Measurements from ENCODE around the gene APCDD1.
"Not testable (repeated sequence)": the region's sequence is repeated elsewhere in the genome, so short reads cannot be mapped to it uniquely, and the experiment has no call there.

The APCDD1 gene

DNA sequence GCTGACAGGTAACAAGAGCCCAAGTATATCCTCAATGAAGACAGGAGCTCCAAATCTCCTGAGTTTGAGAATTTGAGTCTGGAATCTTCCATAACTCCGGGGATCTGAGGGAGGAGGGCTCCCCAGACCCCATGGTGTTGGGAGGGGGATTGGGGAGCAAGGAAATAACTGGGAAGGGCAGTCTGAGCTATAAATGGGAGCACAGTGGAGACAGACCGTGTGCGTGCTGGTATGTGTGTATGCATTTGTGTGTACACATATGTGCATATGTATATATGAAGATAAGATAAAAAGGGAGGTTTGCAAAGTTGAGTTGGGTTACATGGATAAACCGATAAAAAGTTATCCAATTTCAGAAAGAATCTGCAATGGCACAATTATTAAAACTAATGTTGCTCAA is 2.3 kb downstream of the APCDD1 start:
- Histone ChIP-seq H3K4me3 (ENCODE audit: low read depth, low read length) (no peak overlapping the region), H3K27me3 (ENCODE audit: control insufficient read depth, insufficient read depth, low read length) (peaks cover 46% of the 10 kb centered on the region), H3K9ac (ENCODE audit: low read depth, low read length) (no peak overlapping the region), H3K9me3 (ENCODE audit: control insufficient read depth, insufficient read depth, low read length) (no peaks in the 10 kb centered on the region), H3K36me3 (ENCODE audit: control insufficient read depth, insufficient read depth, low read length) (no peaks in the 10 kb centered on the region), H3K4me1 (ENCODE audit: control insufficient read depth, insufficient read depth, low read length) (peaks cover 8% of the 10 kb centered on the region)

DNA sequence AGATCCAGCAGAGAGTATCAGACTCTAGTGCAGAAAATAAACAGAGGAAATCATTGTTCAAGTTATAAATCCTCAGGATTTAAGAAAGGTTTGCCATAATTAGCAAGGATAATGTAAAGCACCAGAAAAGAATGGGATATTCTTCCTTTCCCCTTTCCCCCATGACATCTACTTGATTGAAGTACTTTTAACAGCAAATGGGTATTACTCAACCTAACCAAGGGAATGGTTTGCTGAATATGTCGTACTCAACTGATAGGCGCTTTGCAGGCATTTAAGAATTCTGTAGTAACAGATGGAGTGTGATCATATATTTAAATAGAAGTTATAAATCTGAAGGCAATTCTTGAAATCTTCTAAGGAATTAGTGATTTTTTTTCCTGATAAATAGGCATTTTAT is 2.7 kb downstream of the APCDD1 start:
- Histone ChIP-seq H3K9ac (ENCODE audit: low read depth, low read length) (no peak overlapping the region), H3K4me3 (ENCODE audit: low read depth, low read length) (no peak overlapping the region), H3K27me3 (ENCODE audit: control insufficient read depth, insufficient read depth, low read length) (peaks cover 42% of the 10 kb centered on the region), H3K4me1 (ENCODE audit: control insufficient read depth, insufficient read depth, low read length) (peaks cover 8% of the 10 kb centered on the region), H3K9me3 (ENCODE audit: control insufficient read depth, insufficient read depth, low read length) (no peaks in the 10 kb centered on the region), H3K36me3 (ENCODE audit: control insufficient read depth, insufficient read depth, low read length) (no peaks in the 10 kb centered on the region)

GRCh38 chr18:10457767-10458166 is 3.3 kb downstream of the APCDD1 start:
- Histone ChIP-seq H3K9ac (ENCODE audit: low read depth, low read length) (no peak overlapping the region), H3K4me3 (ENCODE audit: low read depth, low read length) (no peak overlapping the region), H3K36me3 (ENCODE audit: control insufficient read depth, insufficient read depth, low read length) (no peaks in the 10 kb centered on the region), H3K9me3 (ENCODE audit: control insufficient read depth, insufficient read depth, low read length) (no peaks in the 10 kb centered on the region), H3K27me3 (ENCODE audit: control insufficient read depth, insufficient read depth, low read length) (peaks cover 38% of the 10 kb centered on the region), H3K4me1 (ENCODE audit: control insufficient read depth, insufficient read depth, low read length) (peaks cover 8% of the 10 kb centered on the region)

DNA sequence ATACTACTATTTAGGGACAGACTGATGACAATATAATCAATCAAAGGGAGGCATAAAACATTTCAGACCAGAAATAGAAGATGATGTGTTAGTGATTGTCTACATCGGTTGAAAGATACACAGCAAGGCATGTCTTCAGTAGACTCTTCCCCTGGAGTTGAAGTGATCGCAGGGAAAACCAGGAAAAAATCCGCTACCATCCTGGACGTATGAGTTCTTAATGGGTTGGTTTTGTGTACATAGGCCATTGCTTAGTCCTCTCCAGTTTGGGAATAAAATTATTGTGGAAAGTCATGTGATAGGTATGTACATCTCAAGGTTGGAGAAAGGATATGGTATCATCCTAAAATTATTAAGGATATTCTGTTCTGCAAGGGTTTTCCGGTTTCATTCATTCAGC is 4.3 kb downstream of the APCDD1 start:
- Histone ChIP-seq H3K9ac (ENCODE audit: low read depth, low read length) (no peak overlapping the region), H3K36me3 (ENCODE audit: control insufficient read depth, insufficient read depth, low read length) (no peaks in the 10 kb centered on the region), H3K4me1 (ENCODE audit: control insufficient read depth, insufficient read depth, low read length) (peaks cover 8% of the 10 kb centered on the region), H3K27me3 (ENCODE audit: control insufficient read depth, insufficient read depth, low read length) (peaks cover 34% of the 10 kb centered on the region), H3K9me3 (ENCODE audit: control insufficient read depth, insufficient read depth, low read length) (no peaks in the 10 kb centered on the region), H3K4me3 (ENCODE audit: low read depth, low read length) (no peak overlapping the region)

GRCh38 chr18:10459587-10459986 is 5.2 kb downstream of the APCDD1 start:
- H3K27me3 ChIP-seq (ENCODE audit: control insufficient read depth, insufficient read depth, low read length) = peaks cover 35% of the 10 kb centered on the region
- H3K4me3 ChIP-seq (ENCODE audit: low read depth, low read length) = no peak overlapping the region
- peaks cover 10% of the 10 kb centered on the region for H3K4me1 ChIP-seq (ENCODE audit: control insufficient read depth, insufficient read depth, low read length)

DNA sequence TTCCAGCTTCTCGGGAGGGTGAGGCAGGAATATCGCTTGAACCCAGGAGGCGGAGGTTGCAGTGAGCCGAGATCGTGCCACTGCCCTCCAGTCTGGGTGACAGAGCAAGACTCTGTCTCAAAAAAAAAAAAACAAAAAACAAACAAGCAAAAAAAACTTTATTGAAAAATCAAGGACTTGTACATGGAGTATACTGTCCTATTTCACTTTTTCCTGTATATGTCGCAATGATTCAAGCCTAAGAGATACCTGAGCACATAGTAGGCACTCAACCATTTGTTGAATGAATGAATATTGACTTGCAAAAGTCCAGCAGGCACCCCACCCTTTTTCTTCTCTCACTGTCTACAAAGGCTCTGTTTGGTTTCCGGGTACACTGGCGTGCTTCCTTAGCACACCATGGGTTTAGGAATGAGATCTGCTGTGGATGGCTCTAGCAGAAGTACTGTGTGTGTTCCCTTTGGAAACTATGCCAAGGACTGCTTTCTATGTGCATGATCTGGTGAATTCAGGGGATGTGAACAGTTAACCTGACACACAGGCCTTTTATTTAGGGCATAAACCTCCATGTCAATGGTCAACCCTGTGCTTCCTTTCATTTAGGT is 6.1 kb downstream of the APCDD1 start:
- no peaks in the 10 kb centered on the region for H3K36me3 ChIP-seq (ENCODE audit: control insufficient read depth, insufficient read depth, low read length)
- H3K9me3 ChIP-seq (ENCODE audit: control insufficient read depth, insufficient read depth, low read length) = no peaks in the 10 kb centered on the region
- H3K27me3 ChIP-seq (ENCODE audit: control insufficient read depth, insufficient read depth, low read length) = peaks cover 30% of the 10 kb centered on the region
- no peak overlapping the region for H3K4me3 ChIP-seq (ENCODE audit: low read depth, low read length)
- peaks cover 8% of the 10 kb centered on the region for H3K4me1 ChIP-seq (ENCODE audit: control insufficient read depth, insufficient read depth, low read length)
- no peak overlapping the region for H3K9ac ChIP-seq (ENCODE audit: low read depth, low read length)

More at GRCh38 chr18:10459587-10459986, 5.2 kb downstream of the APCDD1 start:
- Histone ChIP-seq H3K9me3 (ENCODE audit: control insufficient read depth, insufficient read depth, low read length) (no peaks in the 10 kb centered on the region), H3K36me3 (ENCODE audit: control insufficient read depth, insufficient read depth, low read length) (no peaks in the 10 kb centered on the region), H3K9ac (ENCODE audit: low read depth, low read length) (no peak overlapping the region)

DNA sequence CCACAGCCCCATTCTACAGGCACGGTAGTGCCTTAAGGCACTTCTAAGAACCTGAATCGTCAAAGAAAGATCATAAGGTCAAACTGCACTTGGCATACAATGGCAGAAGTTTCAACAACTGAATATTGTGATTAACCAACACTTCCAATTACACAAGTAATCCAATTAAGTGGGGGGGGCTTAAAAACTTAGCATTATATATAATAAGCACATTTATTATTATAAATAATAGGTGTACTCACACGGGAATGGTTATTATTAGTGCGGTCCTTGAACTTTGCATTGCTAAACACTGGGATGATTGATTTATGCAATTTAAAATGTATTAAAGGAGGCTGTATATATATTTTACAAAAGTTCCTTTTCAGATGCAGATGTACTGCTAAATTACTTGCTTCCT is 7.6 kb downstream of the APCDD1 start:
- H3K9me3 ChIP-seq (ENCODE audit: control insufficient read depth, insufficient read depth, low read length) = no peaks in the 10 kb centered on the region
- H3K36me3 ChIP-seq (ENCODE audit: control insufficient read depth, insufficient read depth, low read length) = no peaks in the 10 kb centered on the region
- H3K9ac ChIP-seq (ENCODE audit: low read depth, low read length) = no peak overlapping the region
- peaks cover 15% of the 10 kb centered on the region for H3K27me3 ChIP-seq (ENCODE audit: control insufficient read depth, insufficient read depth, low read length)
- peaks cover 2% of the 10 kb centered on the region for H3K4me1 ChIP-seq (ENCODE audit: control insufficient read depth, insufficient read depth, low read length)
- H3K4me3 ChIP-seq (ENCODE audit: low read depth, low read length) = no peak overlapping the region

DNA sequence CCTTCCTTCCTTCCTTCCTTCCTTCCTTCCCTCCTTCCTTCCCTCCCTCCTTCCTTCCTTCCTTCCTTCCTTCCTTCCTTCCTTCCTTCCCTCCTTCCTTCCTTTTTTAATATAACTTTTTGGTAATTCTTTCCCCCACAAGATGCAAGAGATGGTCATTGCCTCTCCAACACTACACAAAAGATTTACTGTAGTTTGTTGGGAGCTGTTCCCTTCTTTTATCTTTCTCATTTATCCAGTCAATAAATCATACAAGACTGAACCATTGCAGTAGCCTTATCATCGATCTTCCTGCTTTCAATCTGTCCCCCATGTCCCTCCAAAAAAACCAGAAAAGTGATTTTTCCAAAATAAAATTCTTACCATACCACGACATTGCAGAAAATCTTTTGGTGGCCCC is 8.2 kb downstream of the APCDD1 start:
- Histone ChIP-seq H3K9ac (ENCODE audit: low read depth, low read length) (no peak overlapping the region), H3K4me1 (ENCODE audit: control insufficient read depth, insufficient read depth, low read length) (peaks cover 2% of the 10 kb centered on the region), H3K27me3 (ENCODE audit: control insufficient read depth, insufficient read depth, low read length) (peaks cover 9% of the 10 kb centered on the region), H3K36me3 (ENCODE audit: control insufficient read depth, insufficient read depth, low read length) (no peaks in the 10 kb centered on the region), H3K9me3 (ENCODE audit: control insufficient read depth, insufficient read depth, low read length) (no peaks in the 10 kb centered on the region), H3K4me3 (ENCODE audit: low read depth, low read length) (no peak overlapping the region)

DNA sequence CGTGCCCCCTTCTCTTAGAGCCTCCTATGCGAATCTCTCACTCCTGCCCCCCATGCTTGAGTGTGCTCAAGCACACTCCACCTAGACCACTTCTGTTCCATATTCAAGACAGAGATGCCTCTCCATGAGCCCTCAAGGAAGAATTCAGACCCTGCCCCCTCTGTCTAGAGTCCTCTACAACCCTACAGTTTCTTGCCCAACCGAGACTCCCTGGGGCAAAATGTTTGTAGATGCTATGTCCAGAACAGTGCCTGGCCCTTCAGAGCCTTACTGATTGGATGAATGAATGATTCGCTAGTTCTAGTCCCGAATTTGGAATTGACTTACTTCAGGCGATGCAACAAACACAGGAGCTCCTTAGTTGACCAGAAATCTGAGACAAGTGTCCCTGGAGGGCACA is 8.7 kb downstream of the APCDD1 start:
- Histone ChIP-seq H3K9me3 (ENCODE audit: control insufficient read depth, insufficient read depth, low read length) (no peaks in the 10 kb centered on the region), H3K27me3 (ENCODE audit: control insufficient read depth, insufficient read depth, low read length) (peaks cover 6% of the 10 kb centered on the region), H3K36me3 (ENCODE audit: control insufficient read depth, insufficient read depth, low read length) (no peaks in the 10 kb centered on the region), H3K4me3 (ENCODE audit: low read depth, low read length) (no peak overlapping the region), H3K4me1 (ENCODE audit: control insufficient read depth, insufficient read depth, low read length) (peaks cover 2% of the 10 kb centered on the region), H3K9ac (ENCODE audit: low read depth, low read length) (no peak overlapping the region)

- H3K9me3 ChIP-seq (ENCODE audit: control insufficient read depth, insufficient read depth, low read length) = no peaks in the 10 kb centered on the region
- peaks cover 6% of the 10 kb centered on the region for H3K27me3 ChIP-seq (ENCODE audit: control insufficient read depth, insufficient read depth, low read length)
- no peaks in the 10 kb centered on the region for H3K36me3 ChIP-seq (ENCODE audit: control insufficient read depth, insufficient read depth, low read length)
- peaks cover 2% of the 10 kb centered on the region for H3K4me1 ChIP-seq (ENCODE audit: control insufficient read depth, insufficient read depth, low read length)
- no peak overlapping the region for H3K9ac ChIP-seq (ENCODE audit: low read depth, low read length)
- H3K4me3 ChIP-seq (ENCODE audit: low read depth, low read length) = no peak overlapping the region
Measured at GRCh38 chr18:10463741-10464140, 9.3 kb downstream of the APCDD1 start.

DNA sequence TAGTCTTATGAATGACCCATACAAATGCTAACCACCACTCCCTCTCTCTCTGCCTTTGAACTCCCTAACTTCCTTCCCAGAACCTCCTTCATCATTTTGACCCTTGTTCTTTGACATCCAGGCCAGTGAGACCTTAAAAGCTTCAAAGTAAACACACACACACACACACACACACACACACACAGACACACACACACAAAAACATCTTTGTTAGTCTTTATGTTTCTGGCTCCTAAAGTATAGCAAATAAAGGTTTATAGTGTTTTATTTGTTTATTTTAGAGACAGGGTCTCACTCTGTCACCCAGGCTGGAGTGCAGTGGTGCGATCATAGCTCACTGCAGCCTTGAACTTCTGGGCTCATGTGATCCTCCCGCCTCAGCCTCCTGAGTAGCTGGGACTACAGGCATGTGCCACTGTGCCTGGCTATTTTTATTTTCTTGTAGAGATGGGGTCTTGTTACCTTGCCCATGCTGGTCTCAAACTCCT is 9.8 kb downstream of the APCDD1 start:
- H3K9me3 ChIP-seq (ENCODE audit: control insufficient read depth, insufficient read depth, low read length); H3K27me3 ChIP-seq (ENCODE audit: control insufficient read depth, insufficient read depth, low read length); H3K9ac ChIP-seq (ENCODE audit: low read depth, low read length); H3K4me1 ChIP-seq (ENCODE audit: control insufficient read depth, insufficient read depth, low read length); H3K4me3 ChIP-seq (ENCODE audit: low read depth, low read length); H3K36me3 ChIP-seq (ENCODE audit: control insufficient read depth, insufficient read depth, low read length): not testable (repeated sequence)

DNA sequence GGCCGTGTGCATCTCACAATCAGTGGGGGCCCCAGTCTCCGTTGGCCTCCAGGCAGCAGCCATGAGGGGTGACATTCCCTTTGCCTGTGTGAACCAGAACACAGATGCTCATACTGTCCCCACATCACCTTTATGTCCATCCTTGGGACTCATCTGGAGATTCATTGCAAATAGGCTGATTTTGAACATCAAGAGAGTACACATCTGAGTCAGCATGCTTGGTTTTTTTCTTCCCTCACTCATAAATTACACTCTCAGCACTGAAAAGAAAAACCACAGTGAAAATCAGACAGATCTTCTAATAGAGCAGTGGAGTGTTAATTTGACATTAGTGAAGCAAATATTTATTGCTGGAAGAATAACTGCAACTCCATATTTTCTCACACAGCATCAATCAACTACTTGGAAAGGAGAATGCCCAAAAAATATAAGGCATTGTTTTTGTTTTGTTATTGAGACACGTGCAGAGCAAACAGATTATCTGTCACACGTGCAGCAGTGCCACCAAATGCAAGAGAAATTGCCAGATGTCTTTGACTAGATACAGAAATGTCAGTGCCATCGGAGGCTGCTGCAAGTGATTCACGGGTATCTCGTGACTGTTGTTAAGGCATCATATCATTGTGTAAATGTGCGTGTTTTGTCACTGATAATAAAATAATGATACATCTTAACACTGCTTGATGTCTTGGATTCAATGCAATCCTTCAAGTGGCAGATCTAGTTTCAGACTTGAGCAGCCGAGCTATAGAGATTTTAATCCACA is 10.9 kb downstream of the APCDD1 start:
- Histone ChIP-seq H3K9ac (ENCODE audit: low read depth, low read length) (no peak overlapping the region), H3K4me3 (ENCODE audit: low read depth, low read length) (no peak overlapping the region), H3K36me3 (ENCODE audit: control insufficient read depth, insufficient read depth, low read length) (no peaks in the 10 kb centered on the region), H3K27me3 (ENCODE audit: control insufficient read depth, insufficient read depth, low read length) (peaks cover 6% of the 10 kb centered on the region), H3K9me3 (ENCODE audit: control insufficient read depth, insufficient read depth, low read length) (no peaks in the 10 kb centered on the region), H3K4me1 (ENCODE audit: control insufficient read depth, insufficient read depth, low read length) (peaks cover 4% of the 10 kb centered on the region)
